Hematopoietic multipotent progenitor cell treated with erythropoietin and hydrocortisone succinate and interleukin-3 and kit ligand, for 4 days (in vitro differentiated cells): ENCODE measurements around the gene PAXX.

ENCODE experiments used
- DNase-seq: peaks from one replicate; pipeline ENCODE4 v3.0.0-alpha.2; 2015

Gene PAXX

DNA sequence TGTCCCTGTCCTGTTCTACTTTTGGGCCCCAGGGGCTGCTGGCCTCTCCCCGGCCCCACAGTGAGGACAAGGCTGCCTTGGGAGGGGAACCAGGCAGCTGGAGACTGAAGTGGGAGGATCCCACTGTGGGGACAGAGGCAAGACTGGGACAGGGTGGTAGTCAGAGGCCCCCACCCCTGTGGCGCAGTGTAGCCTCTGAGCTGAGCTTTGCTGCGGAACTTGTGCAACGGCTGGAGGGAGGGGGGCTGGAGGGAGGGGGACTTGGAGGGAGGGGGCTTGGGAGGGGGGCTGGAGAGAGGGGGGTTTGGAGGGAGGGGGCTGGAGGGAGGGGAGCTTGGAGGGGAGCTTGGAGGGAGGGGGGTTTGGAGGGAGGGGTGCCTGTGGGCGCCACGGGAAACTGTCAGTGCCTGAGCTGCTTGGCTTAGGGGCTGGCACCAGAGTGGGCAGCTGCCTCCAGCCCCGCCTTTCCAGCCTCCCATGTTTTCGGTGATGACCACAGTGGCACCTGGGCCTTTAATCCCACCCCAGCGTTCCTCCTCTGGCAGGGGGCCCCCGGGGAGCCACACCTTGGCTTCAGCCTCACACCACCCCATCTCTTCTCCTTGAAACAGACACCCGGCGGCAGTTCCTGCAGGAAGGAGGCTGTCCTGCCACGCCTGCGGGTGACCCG lies 42.0 kb downstream of the PAXX start:
- peak; percentile 78 for DNase-seq

DNA sequence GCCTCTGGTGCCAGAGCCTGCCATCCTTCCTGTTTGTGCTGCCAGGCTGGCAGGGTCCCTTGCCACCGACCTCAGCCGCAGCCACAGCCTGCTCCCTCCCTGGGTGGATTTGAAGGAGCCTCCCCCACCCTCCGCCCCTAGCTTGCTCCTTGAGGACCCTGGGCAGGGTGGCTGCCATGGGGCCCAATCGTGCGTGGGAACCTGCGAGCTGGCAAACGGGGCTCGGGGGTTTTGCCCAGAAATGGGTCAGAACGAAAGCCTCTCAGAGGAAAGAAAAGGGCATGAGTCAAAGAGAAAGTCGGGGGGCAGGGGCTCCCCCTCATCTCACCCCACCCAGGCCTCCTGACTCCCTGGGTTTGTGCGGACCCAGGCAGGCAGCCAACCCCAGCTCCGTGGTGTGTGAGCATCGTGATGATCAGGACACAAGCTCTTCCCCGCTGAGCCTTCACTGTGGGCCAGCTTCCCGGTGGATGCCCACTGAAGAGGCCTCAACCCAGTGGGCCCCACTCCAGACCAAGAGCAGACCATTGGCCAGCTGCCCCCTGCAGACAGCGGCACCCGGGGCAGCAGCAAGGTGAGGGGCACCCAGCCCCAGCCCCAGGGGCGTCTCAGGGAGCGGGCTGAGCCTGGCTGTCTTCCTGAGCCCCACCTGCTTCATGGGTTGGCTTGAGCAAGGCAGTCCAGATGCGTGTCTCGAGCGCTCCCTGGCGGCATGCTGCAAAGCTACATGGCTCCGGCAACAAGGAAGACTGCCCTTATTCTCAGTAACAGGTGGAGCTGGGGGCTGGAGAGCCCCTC lies 42.7 kb downstream of the PAXX start:
- DNase-seq, result peak; percentile 95

DNA sequence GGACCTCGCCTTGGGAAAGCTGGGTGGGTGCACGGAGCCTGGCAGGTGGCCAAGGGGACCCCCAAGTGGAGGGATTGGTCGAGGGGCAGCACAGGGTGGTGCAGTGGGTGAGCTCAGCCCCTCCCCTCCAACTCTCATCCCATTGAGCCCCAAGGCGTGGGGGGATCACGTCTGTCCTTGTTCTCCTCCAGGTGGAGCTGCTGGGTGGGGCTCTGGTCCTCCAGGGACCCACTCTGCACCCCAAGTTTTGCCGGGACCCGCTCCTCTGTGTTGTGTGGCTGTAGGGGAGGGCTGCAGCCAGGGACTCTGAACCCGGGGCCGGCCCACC lies 43.2 kb downstream of the PAXX start:
- DNase-seq, result no peak

DNA sequence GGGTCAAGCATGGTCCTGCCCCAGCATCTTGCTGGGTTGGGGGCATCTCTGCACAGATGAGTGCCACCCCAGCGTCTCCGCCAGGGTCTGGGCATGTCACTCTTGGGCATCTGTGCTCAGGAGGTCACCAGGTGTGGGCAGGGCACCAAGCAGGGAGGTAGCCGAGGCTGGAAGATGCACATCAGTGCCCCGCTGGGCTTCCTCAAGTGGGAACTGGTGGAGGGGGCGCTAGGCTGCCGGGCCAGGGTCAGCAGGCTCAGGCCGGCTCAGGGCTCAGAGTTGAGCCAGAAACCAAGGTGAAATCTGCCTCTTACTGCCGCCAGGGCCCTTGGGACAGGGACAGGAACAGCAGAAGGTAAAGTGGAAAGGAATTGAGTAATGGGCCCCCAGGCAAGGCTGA lies 43.7 kb downstream of the PAXX start:
- no peak for DNase-seq

DNA sequence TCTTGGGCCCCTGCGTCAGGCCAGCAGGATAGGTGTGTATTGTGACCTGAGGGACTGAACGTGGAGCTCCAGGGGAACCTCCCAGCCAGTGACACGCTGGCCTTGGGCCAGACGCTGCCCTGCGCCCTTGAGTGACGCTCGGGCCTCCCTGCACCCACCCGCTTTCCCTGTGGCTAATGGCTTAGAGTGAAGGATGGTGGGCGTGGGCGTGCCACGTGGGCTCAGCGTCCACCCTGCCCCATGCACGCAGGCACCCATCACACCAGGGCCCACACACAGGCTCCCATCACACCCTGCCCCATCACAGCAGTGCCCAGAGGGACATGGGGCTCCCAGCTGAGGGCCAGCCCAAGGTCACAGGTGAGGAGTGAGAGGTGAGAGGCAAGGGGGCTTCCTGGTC lies 44.8 kb downstream of the PAXX start:
- no peak for DNase-seq

DNA sequence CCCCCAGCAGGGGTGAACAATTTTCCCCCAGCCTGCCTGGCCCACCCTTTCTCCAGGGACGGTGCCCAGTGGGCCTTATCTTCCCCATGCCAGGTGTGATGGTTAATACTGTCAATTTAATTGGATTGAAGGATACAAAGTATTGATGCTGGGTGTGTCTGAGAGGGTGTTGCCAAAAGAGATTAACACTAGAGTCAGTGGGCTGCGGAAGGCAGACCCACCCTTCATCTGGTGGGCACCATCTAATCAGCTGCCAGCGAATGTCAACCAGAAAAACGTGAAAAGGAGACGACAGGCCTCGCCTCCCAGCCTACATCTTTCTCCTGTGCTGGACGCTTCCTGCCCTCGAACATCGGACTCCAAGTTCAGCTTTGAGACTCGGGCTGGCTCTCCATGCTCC lies 45.3 kb downstream of the PAXX start:
- DNase-seq, result no peak

DNA sequence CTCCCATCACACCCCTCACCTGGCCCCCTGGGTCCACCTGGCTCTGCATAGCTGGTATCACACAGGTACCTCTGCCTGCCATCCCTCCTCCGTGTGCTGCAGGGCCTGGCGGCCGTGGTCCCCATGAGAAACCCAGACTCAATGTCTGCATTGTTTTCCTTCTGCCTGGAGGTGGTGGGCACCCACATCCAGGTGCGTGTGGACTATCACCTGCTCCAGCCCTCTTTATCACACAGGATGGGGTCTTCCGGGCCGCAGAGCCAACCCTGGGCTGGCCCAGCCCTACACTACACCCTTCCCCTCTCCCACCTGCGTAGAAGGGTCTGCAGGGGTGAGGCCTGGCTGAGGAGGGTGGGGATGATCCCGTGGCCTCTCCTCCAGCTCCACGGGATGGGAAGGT lies 46.7 kb downstream of the PAXX start:
- no peak for DNase-seq

DNA sequence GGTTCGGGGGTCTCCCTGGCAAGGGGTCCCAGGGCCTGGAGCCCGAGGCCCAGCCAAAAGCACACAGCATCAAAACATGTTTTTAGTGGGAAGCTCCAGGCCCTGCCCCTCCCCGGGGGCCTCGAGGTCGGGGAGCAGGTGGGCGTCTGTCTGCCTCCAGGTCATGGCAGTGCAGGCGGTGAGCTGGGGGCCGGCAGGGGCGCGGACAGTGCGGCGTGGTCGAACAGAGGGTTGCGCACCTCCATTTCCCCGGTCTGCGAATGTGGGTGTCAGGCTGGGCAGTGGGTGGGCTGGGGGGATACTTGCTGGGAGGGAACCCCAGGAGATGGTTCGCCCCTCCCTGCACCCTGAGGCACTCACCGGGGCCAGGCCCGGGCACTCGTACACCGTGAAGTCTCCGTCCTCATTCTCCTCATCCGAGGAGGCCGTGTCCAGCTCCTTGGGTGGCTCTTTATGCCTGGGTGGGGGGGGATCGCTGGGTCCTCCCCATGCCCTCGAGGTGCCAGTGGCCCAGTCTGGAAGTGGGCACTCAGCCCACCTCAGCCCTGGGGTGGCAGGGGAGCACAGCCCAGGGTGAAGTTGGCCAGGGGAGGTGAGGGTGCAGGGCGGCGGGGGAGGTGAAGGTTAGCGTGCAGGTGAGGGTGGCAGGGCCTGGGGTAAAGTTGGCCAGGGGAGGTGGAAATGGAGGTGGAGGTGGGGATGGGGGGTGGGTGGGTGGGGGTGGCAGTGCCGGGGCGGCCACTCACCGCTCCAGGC lies 47.6 kb downstream of the PAXX start:
- DNase-seq, result no peak

DNA sequence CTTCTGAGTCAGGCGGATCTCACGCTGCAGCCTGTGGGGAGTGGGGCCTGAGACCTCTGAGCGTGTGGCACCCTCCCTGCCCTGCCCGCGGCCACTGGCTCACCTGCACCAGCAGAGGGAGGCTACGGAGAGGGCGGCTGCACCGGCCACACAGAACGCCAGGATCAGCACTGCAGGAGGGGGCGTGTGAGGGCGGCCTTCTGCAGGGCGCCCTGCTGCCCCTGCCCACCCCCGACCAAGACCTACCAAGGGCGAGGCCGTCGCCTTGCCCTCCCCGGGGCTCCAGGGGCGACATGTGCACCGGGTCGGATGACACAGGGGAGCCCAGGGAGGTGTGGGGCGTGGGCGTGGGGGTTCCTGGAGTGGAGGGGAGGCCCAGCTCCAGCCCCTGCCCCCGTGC lies 48.3 kb downstream of the PAXX start:
- DNase-seq, result no peak

DNA sequence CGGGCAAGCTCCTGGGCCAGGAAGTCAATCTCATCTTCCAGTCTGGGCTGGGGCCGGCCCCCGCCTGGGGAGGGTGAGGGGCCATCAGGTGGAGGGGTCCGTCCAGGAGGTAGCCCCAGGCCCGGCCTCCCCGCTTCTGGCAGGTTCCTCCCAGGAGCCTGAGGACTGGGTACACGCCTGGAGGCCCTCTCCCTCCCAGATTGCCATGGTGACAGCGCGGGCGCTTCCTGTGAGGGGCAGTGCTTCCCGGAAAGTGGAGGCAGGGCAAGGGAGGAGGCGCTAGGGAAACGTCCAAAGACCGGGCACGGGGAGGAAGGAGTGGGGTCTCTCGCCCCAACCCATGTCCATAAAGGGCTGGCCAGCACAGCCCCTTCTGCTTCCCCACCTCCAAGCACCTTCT lies 48.9 kb downstream of the PAXX start:
- DNase-seq, result no peak

DNA sequence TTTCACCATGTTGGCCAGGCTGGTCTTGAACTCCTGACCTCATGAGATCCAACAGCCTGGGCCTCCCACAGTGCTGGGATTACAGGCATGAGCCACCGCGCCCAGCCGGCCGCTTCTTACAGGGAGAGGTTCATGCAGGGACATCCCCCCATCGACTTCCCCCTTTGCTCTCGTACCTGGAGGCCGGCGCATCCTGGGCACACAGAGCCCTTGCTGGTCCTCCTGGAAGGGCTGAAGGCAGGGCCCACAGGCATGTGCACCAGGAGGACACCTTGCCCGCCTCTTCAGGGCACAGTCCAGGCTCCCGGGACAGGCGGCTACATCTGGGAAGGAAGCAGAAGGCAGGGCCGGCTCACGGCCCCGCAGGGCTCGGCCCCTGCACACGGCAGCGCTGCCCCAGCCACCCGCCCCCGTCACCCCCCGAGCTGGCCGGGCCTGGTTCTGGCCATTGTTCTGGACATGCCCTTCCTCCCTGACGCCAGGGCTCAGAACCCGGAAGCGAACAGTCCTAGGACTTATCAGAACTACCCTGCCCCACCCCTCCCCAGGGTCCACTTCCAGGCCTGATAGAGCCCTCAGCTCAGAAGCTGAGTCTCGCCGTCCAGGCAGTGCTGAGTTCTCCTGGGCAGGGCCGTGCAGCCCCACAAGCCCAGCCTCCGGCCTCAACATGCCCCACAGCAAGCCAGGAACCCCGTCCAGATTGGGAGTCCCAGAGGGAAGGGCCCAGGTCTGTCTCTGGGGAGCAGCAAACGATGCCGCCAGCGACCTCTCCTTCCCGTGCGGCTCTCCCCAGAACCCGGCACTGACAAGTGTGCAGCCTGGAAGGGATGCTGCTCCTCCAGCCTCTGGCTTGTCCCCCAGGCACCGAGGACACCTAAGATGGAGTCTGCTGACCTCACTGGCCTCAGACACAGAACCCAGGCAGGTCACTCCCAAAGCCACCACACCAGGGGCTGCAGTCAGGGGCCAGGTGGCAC lies 50.8 kb downstream of the PAXX start:
- DNase-seq, result no peak
